Spleen (tissue), 7 donors: ENCODE measurements around the gene PTEN.

Source experiments
- CTCF ChIP-seq, 11 experiments: fragments of 200-600 bp in 7 of 11; fragments of 450-650 bp in 4 of 11; sonication (generic) in 4 of 11; IDR thresholded peaks in 8 of 11; conservative IDR thresholded peaks in 3 of 11; 1 replicate in 7 of 11; 2 replicates in 4 of 11; pipeline versions ENCODE4 v1.4.0 to v1.8.0; 2016 to 2021; ENCODE audit warnings: antibody characterized with exemption in 11 of 11, inconsistent platforms in 4 of 11, mild to moderate bottlenecking in 1 of 11
- POLR2A ChIP-seq, 3 donors: fragments of 450-650 bp; IDR thresholded peaks; one replicate each; pipeline ENCODE4 v1.5.1; 2017; ENCODE audit warnings: antibody characterized with exemption in 3 of 3, mild to moderate bottlenecking in 1 of 3
- POLR2AphosphoS5 ChIP-seq, 3 donors: sonication (generic); formaldehyde crosslinking; IDR thresholded peaks; one replicate each; pipeline ENCODE4 v1.5.1; 2017; ENCODE audit warnings: antibody characterized with exemption in 3 of 3
- donor health status: DM: no; HTN: no; CAD: no; lungs with moderate emphysema.
- donor health status: DM: no; HTN: no; CAD: no.
- donor health status: DM: no; HTN: no; CAD: no.

- TF ChIP-seq CTCF (IDR thresholded peaks at IDR 0.05 in 8 of 11, conservative IDR thresholded peaks at IDR 0.05 in 3 of 11) (no peak), POLR2A (IDR thresholded peaks at IDR 0.05) (no peak), POLR2AphosphoS5 (IDR thresholded peaks at IDR 0.05) (no peak)
These were observed 17.8 kb upstream of the PTEN start for GRCh38 chr10:87845624-87845998.
